Skeletal muscle satellite cell (primary cell): Measurements from ENCODE around the gene CTSF. TPM values are rescaled to one million over a fixed set of nuclear protein-coding genes. Genes with fewer than 3 reads are reported as not detected.
A peak's percentile ranks its signal among the peaks of the same experiment; 100 is the strongest.
"Not testable (repeated sequence)": the region's sequence is repeated elsewhere in the genome, so short reads cannot be mapped to it uniquely, and the experiment has no call there.

Source experiments
- H3K27me3 ChIP-seq: 2 replicates; pipeline ENCODE4 v1.7.0; 2013; ENCODE audit warnings: low read length; ENCODE audit not compliant: control insufficient read depth, insufficient read depth
- H3K36me3 ChIP-seq: 2 replicates; pipeline ENCODE4 v1.7.0; 2013; ENCODE audit warnings: mild to moderate bottlenecking, control low read depth, low read length; ENCODE audit not compliant: insufficient read depth
- H3K4me1 ChIP-seq: 2 replicates; pipeline ENCODE4 v1.7.0; 2013; ENCODE audit warnings: low read length; ENCODE audit not compliant: control insufficient read depth, insufficient read depth
- H3K4me2 ChIP-seq: 2 replicates; pipeline ENCODE4 v1.7.0; 2013; ENCODE audit warnings: mild to moderate bottlenecking, low read length
- H3K4me3 ChIP-seq: 2 replicates; pipeline ENCODE4 v1.7.0; 2013; ENCODE audit warnings: low read length
- H3K9ac ChIP-seq: 2 replicates; pipeline ENCODE4 v1.7.0; 2013; ENCODE audit warnings: mild to moderate bottlenecking, low read depth, low read length, moderate library complexity
- H3K9me3 ChIP-seq: replicated peaks from 2 replicates; pipeline ENCODE4 v1.7.0; 2013; ENCODE audit warnings: mild to moderate bottlenecking, control low read depth, low read length
- total RNA-seq: library from RNA; depleted of rRNA; stranded (reverse); fragments of >200 nt; gene quantifications from 2 replicates; pipeline ENCODE4 v1.2.3, GENCODE V29; 2012; rRNA removed

Gene CTSF
- 4.3 and 7.0 TPM in 2 replicates for total RNA-seq

GRCh38 chr11:66568124-66568916 lies at the start of gene CTSF:
Gene CTSF, minus strand, starts transcription at chr11:66568606. Its CDS starts 120 bp downstream, at chr11:66568486.
- Histone ChIP-seq H3K9ac (peak within 1 kb of the TSS; percentile 66), H3K4me3 (peak within 1 kb of the TSS; percentile 73), H3K9me3 (no peaks in the 10 kb centered on the region), H3K4me2 (peak within 1 kb of the TSS; percentile 95), H3K27me3 (peaks cover 15% of the 10 kb centered on the region), H3K4me1 (peaks cover 10% of the 10 kb centered on the region), H3K36me3 (no peaks in the 10 kb centered on the region)

- H3K4me3 ChIP-seq, result peak overlapping the region; percentile 95
- peaks cover 20% of the 10 kb centered on the region for H3K36me3 ChIP-seq
- H3K9ac ChIP-seq, result peak overlapping the region; percentile 91
- H3K4me2 ChIP-seq, result peak overlapping the region; percentile 75
- H3K4me1 ChIP-seq, result peaks cover 21% of the 10 kb centered on the region
- H3K27me3 ChIP-seq, result no peaks in the 10 kb centered on the region
- H3K9me3 ChIP-seq, result no peaks in the 10 kb centered on the region
Observed at GRCh38 chr11:66617155-66617834, 48.9 kb upstream of the CTSF start.

GRCh38 chr11:66616379-66617154 lies 48.2 kb upstream of the CTSF start, which contains the start of gene RBM14:
Gene RBM14, plus strand, starts transcription at chr11:66616630. Its CDS starts 91 bp downstream, at chr11:66616721.
- peak within 1 kb of the TSS; percentile 92 for H3K9ac ChIP-seq

GRCh38 chr11:66614073-66614472 lies 45.7 kb upstream of the CTSF start:
- no peaks in the 10 kb centered on the region for H3K9me3 ChIP-seq
- H3K4me1 ChIP-seq, result peaks cover 13% of the 10 kb centered on the region
- H3K9ac ChIP-seq, result no peak overlapping the region
- H3K4me3 ChIP-seq, result no peak overlapping the region
- no peak overlapping the region for H3K4me2 ChIP-seq
- peaks cover 11% of the 10 kb centered on the region for H3K36me3 ChIP-seq
- no peaks in the 10 kb centered on the region for H3K27me3 ChIP-seq

More at GRCh38 chr11:66616379-66617154, 48.2 kb upstream of the CTSF start, which contains the start of gene RBM14:
- Histone ChIP-seq H3K4me3 (peak within 1 kb of the TSS; percentile 95), H3K27me3 (no peaks in the 10 kb centered on the region), H3K4me1 (peaks cover 21% of the 10 kb centered on the region), H3K9me3 (no peaks in the 10 kb centered on the region), H3K36me3 (peaks cover 17% of the 10 kb centered on the region), H3K4me2 (peak within 1 kb of the TSS; percentile 89)

- peaks cover 10% of the 10 kb centered on the region for H3K4me1 ChIP-seq
- no peaks in the 10 kb centered on the region for H3K9me3 ChIP-seq
- no peak overlapping the region for H3K9ac ChIP-seq
- no peaks in the 10 kb centered on the region for H3K27me3 ChIP-seq
- no peak overlapping the region for H3K4me2 ChIP-seq
- no peaks in the 10 kb centered on the region for H3K36me3 ChIP-seq
- no peak overlapping the region for H3K4me3 ChIP-seq
Observed at GRCh38 chr11:66612458-66612857, 44.1 kb upstream of the CTSF start.

GRCh38 chr11:66609721-66610617 lies 41.6 kb upstream of the CTSF start:
- no peak overlapping the region for H3K4me2 ChIP-seq
- H3K36me3 ChIP-seq, result peaks cover 11% of the 10 kb centered on the region
- no peak overlapping the region for H3K9ac ChIP-seq
- H3K4me3 ChIP-seq, result no peak overlapping the region
- peaks cover 21% of the 10 kb centered on the region for H3K4me1 ChIP-seq
- no peaks in the 10 kb centered on the region for H3K9me3 ChIP-seq
- H3K27me3 ChIP-seq, result no peaks in the 10 kb centered on the region

GRCh38 chr11:66607126-66607834 lies 38.9 kb upstream of the CTSF start:
- Histone ChIP-seq H3K4me2 (peak overlapping the region; percentile 43), H3K9me3 (no peaks in the 10 kb centered on the region), H3K36me3 (peaks cover 17% of the 10 kb centered on the region), H3K4me1 (peaks cover 28% of the 10 kb centered on the region), H3K4me3 (no peak overlapping the region), H3K9ac (no peak overlapping the region), H3K27me3 (no peaks in the 10 kb centered on the region)

GRCh38 chr11:66606608-66607007 lies 38.2 kb upstream of the CTSF start:
- peaks cover 34% of the 10 kb centered on the region for H3K4me1 ChIP-seq
- not testable (repeated sequence) for H3K4me3 ChIP-seq, H3K27me3 ChIP-seq, H3K9me3 ChIP-seq, H3K9ac ChIP-seq
- peaks cover 17% of the 10 kb centered on the region for H3K36me3 ChIP-seq
- H3K4me2 ChIP-seq, result peak overlapping the region; percentile 43

GRCh38 chr11:66604155-66604554 lies 35.7 kb upstream of the CTSF start:
- H3K9me3 ChIP-seq, result no peaks in the 10 kb centered on the region
- no peak overlapping the region for H3K4me3 ChIP-seq
- peaks cover 40% of the 10 kb centered on the region for H3K4me1 ChIP-seq
- H3K27me3 ChIP-seq, result no peaks in the 10 kb centered on the region
- peaks cover 34% of the 10 kb centered on the region for H3K36me3 ChIP-seq
- H3K9ac ChIP-seq, result no peak overlapping the region
- no peak overlapping the region for H3K4me2 ChIP-seq

GRCh38 chr11:66603072-66603471 lies 34.7 kb upstream of the CTSF start:
- Histone ChIP-seq H3K36me3 (peaks cover 36% of the 10 kb centered on the region), H3K4me2 (no peak overlapping the region), H3K4me3 (no peak overlapping the region)

More at GRCh38 chr11:66603072-66603471, 34.7 kb upstream of the CTSF start:
- no peaks in the 10 kb centered on the region for H3K9me3 ChIP-seq
- no peaks in the 10 kb centered on the region for H3K27me3 ChIP-seq
- peaks cover 37% of the 10 kb centered on the region for H3K4me1 ChIP-seq
- no peak overlapping the region for H3K9ac ChIP-seq
